GM23248 (cell line): ENCODE measurements around the gene METTL25B. TPM values are rescaled to one million over a fixed set of nuclear protein-coding genes. Genes with fewer than 3 reads are reported as not detected.

Experiments used
- DNase-seq: peaks from one replicate; pipeline ENCODE4 v3.0.0-alpha.2; 2015
- H2AFZ ChIP-seq: fragments of 200-600 bp; sonication (generic); 2 replicates; pipeline ENCODE4 v1.6.1; 2016; ENCODE audit warnings: antibody characterized with exemption
- H3F3A ChIP-seq: fragments of 200-600 bp; sonication (generic); 2 replicates; pipeline ENCODE4 v1.6.1; 2016; ENCODE audit warnings: mild to moderate bottlenecking, antibody characterized with exemption, mixed run types; ENCODE audit not compliant: insufficient read depth
- H3K27ac ChIP-seq: fragments of 200-600 bp; sonication (generic); 2 replicates; pipeline ENCODE4 v1.5.1; 2016; ENCODE audit warnings: mild to moderate bottlenecking
- H3K27me3 ChIP-seq: fragments of 200-600 bp; sonication (generic); replicated peaks from 2 replicates; pipeline ENCODE4 v1.6.1; 2016; ENCODE audit warnings: mild to moderate bottlenecking; ENCODE audit not compliant: insufficient read depth
- H3K36me3 ChIP-seq: fragments of 200-600 bp; sonication (generic); 2 replicates; pipeline ENCODE4 v1.6.1; 2016; ENCODE audit warnings: low read depth, mild to moderate bottlenecking
- H3K4me1 ChIP-seq: fragments of 200-600 bp; sonication (generic); 2 replicates; pipeline ENCODE4 v1.6.1; 2016; ENCODE audit warnings: mild to moderate bottlenecking; ENCODE audit not compliant: insufficient read depth
- H3K4me2 ChIP-seq: fragments of 200-600 bp; sonication (generic); one replicate; pipeline ENCODE4 v1.6.1; 2016; ENCODE audit warnings: mild to moderate bottlenecking; ENCODE audit not compliant: unreplicated experiment
- H3K4me3 ChIP-seq: fragments of 200-600 bp; sonication (generic); 2 replicates; pipeline ENCODE4 v1.5.1; 2016; ENCODE audit warnings: mild to moderate bottlenecking
- H3K79me2 ChIP-seq: fragments of 200-600 bp; sonication (generic); 2 replicates; pipeline ENCODE4 v1.6.1; 2016; ENCODE audit warnings: mild to moderate bottlenecking; ENCODE audit not compliant: insufficient read depth
- H3K9ac ChIP-seq: fragments of 200-600 bp; sonication (generic); 2 replicates; pipeline ENCODE4 v1.6.1; 2016; ENCODE audit warnings: mild to moderate bottlenecking
- H3K9me2 ChIP-seq: fragments of 200-600 bp; sonication (generic); 2 replicates; pipeline ENCODE4 v1.6.1; 2016; ENCODE audit warnings: mixed run types, mild to moderate bottlenecking, moderate library complexity; ENCODE audit not compliant: insufficient read depth
- H3K9me3 ChIP-seq: fragments of 200-600 bp; sonication (generic); one replicate; pipeline ENCODE4 v1.6.1; 2017; ENCODE audit warnings: low read depth
- H4K20me1 ChIP-seq: fragments of 200-600 bp; sonication (generic); 2 replicates; pipeline ENCODE4 v1.6.0; 2016; ENCODE audit not compliant: insufficient read depth
- EZH2 ChIP-seq: fragments of 200-600 bp; sonication (generic); IDR thresholded peaks from 2 replicates; pipeline ENCODE4 v1.6.1; 2018; ENCODE audit warnings: antibody characterized with exemption, mild to moderate bottlenecking; ENCODE audit not compliant: insufficient read depth, poor library complexity, severe bottlenecking
- EZH2phosphoT487 ChIP-seq: fragments of 200-600 bp; sonication (generic); IDR thresholded peaks from 2 replicates; pipeline ENCODE4 v1.6.1; 2018; ENCODE audit warnings: antibody characterized with exemption, moderate library complexity, mild to moderate bottlenecking, low read depth; ENCODE audit not compliant: insufficient read depth
- WGBS, 2 experiments: methylation state at CpG; one replicate each; pipeline ENCODE4 v1.1.6; 2015 to 2017; ENCODE audit warnings: low lambda C conversion rate in 2 of 2, low coverage in 1 of 2; ENCODE audit errors: missing lambda C conversion rate in 2 of 2; 5-methylcytosine and 5-hydroxymethylcytosine counted together
- in situ Hi-C: fragments of 300-500 bp; cut with MboI; formaldehyde crosslinking; loops from 2 replicates; pipeline ENCODE4 v1.15.0; 2020
- polyA plus RNA-seq: library from polyadenylated mRNA; unstranded; fragments of >200 nt; fragmentation: Nextera tagmentation; extraction: Ambion mirVana; gene quantifications from 2 replicates; pipeline ENCODE4 v1.2.1, GENCODE V29; 2016
- total RNA-seq: library from RNA; depleted of rRNA; stranded (reverse); fragments of >200 nt; shearing (Covaris generic); gene quantifications from 2 replicates; pipeline ENCODE4 v1.2.3, GENCODE V29; 2014

Gene METTL25B
- total and polyA plus RNA-seq, 2 experiments from 2014 or later: 4.5 to 7.4 TPM

DNA sequence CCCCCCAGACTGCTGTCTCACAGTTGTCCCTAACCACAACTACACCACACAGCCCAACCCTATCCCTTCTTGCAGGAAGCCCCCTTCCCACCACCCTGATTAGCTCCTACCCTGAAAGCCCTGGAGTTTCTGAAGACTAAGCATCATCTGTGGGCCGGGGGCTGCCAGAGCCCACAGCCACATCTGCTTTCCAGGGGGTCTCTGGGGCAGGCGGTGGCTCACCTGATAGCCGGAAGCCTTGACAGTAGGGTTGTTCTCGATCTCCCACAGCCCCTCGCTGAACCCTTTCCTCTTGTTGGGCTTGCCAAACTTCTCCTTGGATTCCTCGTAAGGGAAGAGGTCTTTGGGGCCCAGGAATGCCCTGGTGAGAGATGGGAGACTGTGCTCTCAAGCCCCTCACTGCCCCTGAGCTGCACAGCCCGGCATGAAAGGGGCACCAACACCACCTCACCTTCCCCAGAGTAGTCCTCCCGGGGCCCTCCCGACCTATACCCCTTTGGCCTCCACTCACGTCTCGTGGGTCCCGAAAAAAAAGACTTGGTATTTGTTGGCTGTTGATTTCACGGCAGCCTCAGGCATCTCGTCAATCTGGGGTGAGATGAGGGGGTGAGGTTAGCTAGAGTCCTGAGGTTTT is 16.6 kb downstream of the METTL25B start:
- H3K4me2 ChIP-seq: no peak overlapping the region
- peaks cover 48% of the 10 kb centered on the region for H3F3A ChIP-seq
- WGBS, 2 experiments: 94 to 95% methylated on average over 14 of the region's 14 CpGs
- peak overlapping the region; percentile 97; the same call in 1 of the 2 replicates for H3K9ac ChIP-seq
- H4K20me1 ChIP-seq: no peaks in the 10 kb centered on the region
- TF ChIP-seq EZH2phosphoT487 (no peak), EZH2 (no peak)
- H3K79me2 ChIP-seq: peaks cover 91% of the 10 kb centered on the region
- peak overlapping the region; percentile 100 for H3K27ac ChIP-seq
- H3K36me3 ChIP-seq: 0 out of 2 replicates have a peak, but pooled peaks cover 10% of the 10 kb centered on the region
- in situ Hi-C loops: no loop called here
- peaks cover 45% of the 10 kb centered on the region for H3K4me1 ChIP-seq
- no peak overlapping the region for H3K4me3 ChIP-seq
- no peaks in the 10 kb centered on the region for H3K9me2 ChIP-seq
- no peaks in the 10 kb centered on the region for H3K9me3 ChIP-seq
- DNase-seq: no peak
- no peak overlapping the region for H2AFZ ChIP-seq
- no peaks in the 10 kb centered on the region for H3K27me3 ChIP-seq

DNA sequence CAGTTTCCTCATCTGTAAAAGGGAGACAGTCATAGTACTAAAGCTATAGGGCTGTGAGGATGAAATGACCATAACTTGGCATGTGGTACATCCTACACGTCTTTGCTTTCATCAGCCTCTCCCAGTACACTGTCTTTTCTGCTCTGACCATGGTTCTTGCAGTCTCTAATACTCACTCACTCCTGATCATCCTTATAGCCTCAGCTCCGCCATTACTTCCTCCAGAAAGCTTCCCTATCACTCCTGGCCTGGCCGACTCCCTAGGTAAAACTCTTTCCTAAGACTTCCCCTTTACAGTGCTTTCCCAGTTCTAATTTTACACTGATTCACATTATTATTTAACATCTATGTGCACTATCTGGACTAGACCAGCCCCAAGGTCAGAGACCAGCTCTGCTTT is 17.6 kb downstream of the METTL25B start:
- Histone ChIP-seq H3K4me2 (peak overlapping the region; percentile 86), H3K9me3 (no peaks in the 10 kb centered on the region), H2AFZ (no peak overlapping the region), H4K20me1 (no peaks in the 10 kb centered on the region), H3K27me3 (no peaks in the 10 kb centered on the region), H3K4me3 (peak overlapping the region; percentile 69), H3K36me3 (0 out of 2 replicates have a peak, but pooled peaks cover 10% of the 10 kb centered on the region), H3K9me2 (no peaks in the 10 kb centered on the region), H3K9ac (peak overlapping the region; percentile 97), H3K4me1 (peaks cover 41% of the 10 kb centered on the region), H3K27ac (peak overlapping the region; percentile 100), H3F3A (peaks cover 54% of the 10 kb centered on the region), H3K79me2 (peaks cover 91% of the 10 kb centered on the region)
- in situ Hi-C loops: no loop called here
- DNase-seq: peak; percentile 12
- no peak for TF ChIP-seq EZH2
- TF ChIP-seq EZH2phosphoT487: no peak
- WGBS, 2 experiments: 37 to 39% methylated on average over 3 of the region's 3 CpGs

DNA sequence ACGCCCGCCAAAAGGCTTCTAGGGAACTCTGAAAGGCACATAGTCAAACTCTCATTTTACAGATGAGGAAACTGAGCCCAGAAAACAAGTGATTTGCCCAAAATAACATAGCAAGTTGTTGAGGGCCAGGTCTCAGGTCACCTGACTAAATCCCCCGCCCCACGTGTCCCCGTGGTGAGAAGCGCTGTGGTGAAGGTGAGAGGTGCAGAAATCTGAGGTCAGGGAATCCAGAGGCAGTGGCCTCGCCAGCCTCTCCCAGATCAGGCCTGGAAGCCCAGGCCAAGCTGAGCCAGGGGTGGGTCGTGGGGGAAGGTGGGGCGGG is 18.1 kb downstream of the METTL25B start:
- 42 to 54% methylated on average over 7 to 9 of the region's 9 CpGs for WGBS, 2 experiments
- peaks cover 53% of the 10 kb centered on the region for H3F3A ChIP-seq
- peaks cover 94% of the 10 kb centered on the region for H3K79me2 ChIP-seq
- no peaks in the 10 kb centered on the region for H3K27me3 ChIP-seq
- H3K4me2 ChIP-seq: peak overlapping the region; percentile 86
- no peaks in the 10 kb centered on the region for H4K20me1 ChIP-seq
- H3K4me3 ChIP-seq: peak overlapping the region; percentile 69
- peaks cover 40% of the 10 kb centered on the region for H3K4me1 ChIP-seq
- peak overlapping the region; percentile 97 for H3K9ac ChIP-seq
- H2AFZ ChIP-seq: no peak overlapping the region
- DNase-seq: no peak
- no peaks in the 10 kb centered on the region for H3K9me2 ChIP-seq
- in situ Hi-C loops: no loop called here
- H3K27ac ChIP-seq: peak overlapping the region; percentile 100
- no peaks in the 10 kb centered on the region for H3K9me3 ChIP-seq
- no peak for TF ChIP-seq EZH2phosphoT487
- no peak for TF ChIP-seq EZH2
- 0 out of 2 replicates have a peak, but pooled peaks cover 9% of the 10 kb centered on the region for H3K36me3 ChIP-seq

DNA sequence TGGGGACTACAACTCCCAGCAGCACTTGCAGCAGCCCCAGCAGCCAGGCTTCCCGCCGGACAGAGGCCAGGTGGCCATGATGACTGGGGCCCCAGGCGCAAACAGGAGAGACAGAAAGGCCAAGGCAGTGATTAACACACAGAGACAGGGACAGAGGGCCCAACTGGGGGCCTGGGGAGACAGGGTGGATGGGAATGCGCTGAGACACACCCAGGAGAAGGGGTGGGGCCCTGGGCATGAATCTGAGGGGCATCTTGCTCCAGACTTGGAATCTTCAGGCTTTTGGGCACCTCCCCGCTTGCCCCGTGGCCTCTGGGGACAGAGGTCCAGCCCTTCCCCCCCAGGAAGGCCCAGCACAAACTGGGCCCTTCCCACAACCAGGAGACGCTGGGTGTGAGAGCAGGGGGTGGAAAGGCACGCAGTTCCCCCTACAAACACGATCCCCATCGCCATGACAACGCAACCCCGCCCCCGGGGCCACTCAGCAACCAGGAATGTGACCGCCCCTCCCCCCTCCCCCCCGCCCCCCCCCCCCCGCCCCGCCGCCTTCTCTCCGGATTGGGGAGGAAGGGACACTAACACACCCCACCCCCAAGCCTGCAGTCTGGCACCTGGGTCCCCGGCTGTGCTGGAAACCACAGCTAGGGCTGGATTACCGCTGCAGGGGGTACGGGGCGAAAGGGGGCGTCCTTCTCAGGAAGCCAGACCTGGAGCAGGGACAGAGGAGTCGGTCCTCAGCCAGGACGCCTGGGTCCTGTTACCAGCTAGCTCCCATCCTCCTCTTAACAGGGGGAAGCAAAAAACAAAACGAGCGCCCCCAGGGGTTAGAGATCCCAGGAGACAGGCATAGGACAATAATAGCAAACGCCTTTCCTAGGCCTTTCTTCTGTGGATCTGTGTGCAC is 18.7 kb downstream of the METTL25B start:
- H3K9me3 ChIP-seq: no peaks in the 10 kb centered on the region

More for the DNA sequence above, 18.7 kb downstream of the METTL25B start:
- Histone ChIP-seq H3F3A (peaks cover 47% of the 10 kb centered on the region), H3K4me1 (peaks cover 35% of the 10 kb centered on the region), H3K36me3 (0 out of 2 replicates have a peak, but pooled peaks cover 3% of the 10 kb centered on the region), H3K27ac (peak overlapping the region; percentile 100), H4K20me1 (no peaks in the 10 kb centered on the region), H3K9me2 (no peaks in the 10 kb centered on the region), H3K4me2 (peak overlapping the region; percentile 96), H3K9ac (peak overlapping the region; percentile 97), H3K4me3 (peak overlapping the region; percentile 78), H2AFZ (no peak overlapping the region), H3K27me3 (no peaks in the 10 kb centered on the region), H3K79me2 (peaks cover 91% of the 10 kb centered on the region)
- WGBS, 2 experiments: 1% methylated on average over 21 to 22 of the region's 29 CpGs
- peak; percentile 95 for DNase-seq
- in situ Hi-C loops: no loop called here
- TF ChIP-seq EZH2phosphoT487 (no peak), EZH2 (no peak)
